Testis (tissue), 2 donors: ENCODE results near the gene SPDEF.

Source experiments
- CTCF ChIP-seq, 3 experiments: fragments of 450-650 bp in 2 of 3; fragments of 200-600 bp in 1 of 3; sonication (generic) in 1 of 3; IDR thresholded peaks; one replicate each; pipeline ENCODE4 v1.5.1; 2016 to 2019; ENCODE audit warnings: antibody characterized with exemption in 3 of 3, mild to moderate bottlenecking in 2 of 3, moderate library complexity in 1 of 3
- POLR2A ChIP-seq: fragments of 450-650 bp; IDR thresholded peaks from one replicate; pipeline ENCODE4 v1.6.1; 2017; ENCODE audit warnings: antibody characterized with exemption, mild to moderate bottlenecking, moderate library complexity

- TF ChIP-seq POLR2A (no peak), CTCF (IDR thresholded peaks at IDR 0.05) (no peak)
These were observed 38.7 kb downstream of the SPDEF start for GRCh38 chr6:34517461-34517881.
